ENCODE results near the gene OR10H5.
"Not testable (repeated sequence)": the region's sequence is repeated elsewhere in the genome, so short reads cannot be mapped to it uniquely, and the experiment has no call there.

Gene OR10H5

DNA sequence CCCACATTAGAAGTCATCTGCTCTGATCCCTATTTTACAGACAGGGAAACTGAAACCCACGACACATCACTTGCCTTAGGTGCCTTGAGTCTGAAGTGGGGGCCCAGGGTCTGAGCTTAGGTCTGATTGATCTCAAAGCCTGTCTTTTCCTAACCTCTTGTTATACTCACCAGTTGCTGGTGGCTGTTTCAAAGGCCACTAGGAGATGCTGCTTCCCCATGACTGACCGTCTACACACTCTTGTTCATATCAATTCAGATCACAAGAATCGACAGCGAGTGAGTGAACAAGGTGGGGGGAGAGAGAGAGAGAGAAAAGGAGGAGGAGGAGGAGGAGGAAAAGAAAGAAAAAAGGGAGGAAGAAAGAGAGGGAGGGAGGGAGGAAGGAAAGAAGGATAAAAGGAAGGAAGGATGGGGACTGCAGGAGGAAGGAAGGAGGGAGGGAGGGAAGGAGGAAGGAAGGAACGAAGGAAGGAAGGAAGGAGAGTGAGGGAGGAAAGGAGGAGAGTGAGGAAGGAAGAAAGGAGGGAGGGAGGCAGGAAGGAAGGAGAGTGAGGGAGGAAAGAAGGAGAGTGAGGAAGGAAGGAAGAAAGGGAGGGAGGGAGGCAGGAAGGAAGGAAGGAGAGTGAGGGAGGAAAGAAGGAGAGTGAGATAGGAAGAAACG, 24.7 kb downstream of the OR10H5 start:
- DNase-seq, result no peak

GRCh38 chr19:15813916-15814315, 26.5 kb downstream of the OR10H5 start:
- no peak for DNase-seq

DNA sequence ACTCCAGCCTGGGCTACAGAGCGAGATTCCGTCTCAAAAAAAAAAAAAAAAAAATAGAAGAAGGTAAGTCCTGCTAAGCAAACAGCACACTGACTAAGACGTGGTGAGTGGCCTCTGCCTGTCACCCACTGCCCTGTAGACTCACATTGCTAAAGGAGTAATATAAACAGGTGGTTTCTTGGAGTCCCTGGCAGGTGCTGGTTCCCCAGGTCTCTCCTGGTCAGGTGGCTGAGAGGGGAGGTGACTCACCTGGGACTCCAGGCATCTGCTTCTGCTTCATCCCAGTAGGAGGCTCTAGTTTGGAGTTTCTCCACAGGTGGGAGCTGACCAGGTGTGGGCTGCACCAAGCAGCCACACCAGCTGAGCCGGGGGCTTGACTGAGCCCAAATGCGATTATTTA, 27.8 kb downstream of the OR10H5 start, which contains the start of gene OR10H1:
OR10H1 (minus strand) TSS at position 359 of the 400 bp plus-strand sequence. CDS start 7,627 bp downstream, outside the sequence.
- no peak for DNase-seq

GRCh38 chr19:15820646-15821045, 33.2 kb downstream of the OR10H5 start:
- DNase-seq, result no peak

GRCh38 chr19:15825753-15826152, 38.3 kb downstream of the OR10H5 start:
- no peak for DNase-seq

DNA sequence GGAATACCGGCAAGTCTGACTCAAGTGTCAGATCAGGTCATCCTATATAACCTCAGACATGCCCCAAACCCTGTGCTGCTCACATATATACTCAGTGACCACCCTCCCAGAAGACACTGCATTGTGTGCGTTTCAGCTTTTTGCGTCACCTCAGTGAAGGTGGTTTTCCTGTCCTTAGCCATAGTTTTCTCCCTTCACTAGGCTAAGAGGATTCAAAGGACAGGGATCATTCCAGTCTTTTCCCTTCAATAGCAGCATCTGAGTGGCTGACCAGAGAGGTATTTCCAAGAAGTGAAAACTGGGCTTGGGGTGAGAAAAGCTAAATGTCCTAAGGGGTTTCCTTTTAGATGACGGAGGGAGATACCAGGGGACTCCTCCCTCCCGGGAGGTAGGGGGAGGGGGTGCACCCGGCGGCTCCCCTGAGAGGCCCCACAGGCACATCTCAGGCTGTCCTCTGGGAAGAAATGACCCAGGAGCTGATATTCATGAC, 40.7 kb downstream of the OR10H5 start:
- no peak for DNase-seq

DNA sequence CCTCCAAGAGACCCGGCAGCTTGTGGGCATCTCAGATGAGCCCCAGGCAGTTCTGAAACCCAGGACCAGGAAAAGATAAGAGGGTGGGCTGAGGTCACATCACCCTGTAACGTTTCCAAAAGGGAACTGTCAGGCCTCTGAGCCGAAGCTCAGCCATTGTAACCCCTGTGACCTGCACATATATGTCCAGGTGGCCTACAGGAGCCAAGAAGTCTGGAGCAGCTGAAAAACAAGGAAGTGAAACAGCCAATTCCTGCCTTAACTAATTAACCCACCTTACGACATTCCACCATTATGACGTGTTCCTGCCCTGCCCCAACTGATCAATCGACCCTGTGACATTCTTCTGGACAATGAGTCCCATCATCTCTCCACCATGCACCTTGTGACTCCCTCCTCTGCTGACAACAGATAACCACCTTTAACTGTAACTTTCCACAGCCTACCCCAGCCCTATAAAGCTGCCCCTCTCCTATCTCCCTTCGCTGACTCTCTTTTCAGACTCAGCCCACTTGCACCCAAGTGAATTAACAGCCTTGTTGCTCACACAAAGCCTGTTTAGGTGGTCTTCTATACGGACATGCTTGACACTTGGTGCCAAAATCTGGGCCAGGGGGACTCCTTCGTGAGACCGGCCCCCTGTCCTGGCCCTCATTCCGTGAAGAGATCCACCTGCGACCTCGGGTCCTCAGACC, 41.3 kb downstream of the OR10H5 start:
- not testable (repeated sequence) for DNase-seq

DNA sequence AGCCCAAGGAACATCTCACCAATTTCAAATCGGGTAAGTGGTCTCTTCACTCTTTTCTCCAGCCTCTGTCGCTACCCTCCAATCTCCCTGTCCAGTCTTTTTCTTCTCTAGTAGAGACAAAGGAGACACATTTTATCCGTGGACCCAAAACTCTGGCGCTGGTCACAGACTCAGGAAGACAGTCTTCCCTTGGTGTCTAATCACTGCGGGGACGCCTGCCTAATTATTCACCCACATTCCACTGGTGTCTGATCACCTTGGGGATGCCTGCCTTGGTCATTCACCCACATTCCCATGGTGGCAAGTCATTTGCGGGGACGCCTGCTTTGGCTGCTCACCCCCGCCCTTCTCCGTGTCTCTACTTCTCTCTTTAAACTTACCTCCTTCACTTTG, 41.8 kb downstream of the OR10H5 start:
- no peak for DNase-seq

GRCh38 chr19:15829786-15830185, 42.3 kb downstream of the OR10H5 start:
- DNase-seq, result no peak

DNA sequence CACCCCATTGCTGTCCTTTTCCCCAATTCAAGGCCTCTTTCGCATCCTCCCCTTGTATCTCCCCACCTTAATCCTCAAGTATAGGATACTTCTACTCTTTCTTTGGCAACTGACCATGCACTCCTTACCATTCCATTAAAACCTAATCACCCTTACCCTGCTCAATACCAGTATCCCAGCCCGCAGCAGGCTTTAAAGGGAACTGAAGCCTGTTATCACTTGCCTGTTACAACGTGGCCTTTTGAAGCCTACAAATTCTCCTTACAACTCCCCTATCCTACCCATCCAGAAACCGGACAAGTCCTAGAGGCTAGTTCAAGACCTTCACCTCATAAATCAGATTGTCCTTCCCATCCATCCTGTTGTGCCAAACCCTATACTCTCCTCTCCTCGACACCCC, 44.2 kb downstream of the OR10H5 start:
- no peak for DNase-seq

- DNase-seq, result not testable (repeated sequence)
Measured at GRCh38 chr19:15834232-15834631, 46.8 kb downstream of the OR10H5 start.

GRCh38 chr19:15835565-15836329, 48.3 kb downstream of the OR10H5 start:
- not testable (repeated sequence) for DNase-seq

- peak; percentile 82 for DNase-seq
Measured at GRCh38 chr19:15836330-15837220, 49.1 kb downstream of the OR10H5 start.

DNA sequence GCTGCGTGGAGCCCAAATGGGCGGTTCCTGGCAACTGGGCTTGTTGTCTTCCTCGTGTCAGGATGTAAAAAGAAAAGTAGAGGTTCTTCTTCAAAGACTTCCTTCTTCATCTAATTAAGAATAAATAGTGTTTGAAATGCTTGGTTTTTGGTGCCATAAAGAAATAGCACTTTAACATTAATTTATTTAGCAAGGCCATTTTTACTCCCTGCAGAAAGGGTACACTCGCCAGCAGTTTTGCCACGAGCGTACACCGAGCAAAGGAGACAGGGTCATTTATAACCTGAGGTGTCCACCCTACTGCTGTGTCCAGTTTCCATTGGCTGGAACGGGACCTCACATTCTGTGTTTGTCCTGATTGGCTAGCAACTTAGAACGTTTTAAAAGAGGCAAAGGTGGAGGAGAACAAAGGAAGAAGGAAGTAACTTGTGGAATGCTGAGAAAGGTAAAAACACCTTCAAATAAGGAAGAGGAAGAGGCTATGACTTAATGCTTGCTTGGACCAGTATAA, 49.8 kb downstream of the OR10H5 start:
- DNase-seq, result no peak

GRCh38 chr19:15838351-15838750, 50.9 kb downstream of the OR10H5 start:
- no peak for DNase-seq

GRCh38 chr19:15839888-15840287, 52.4 kb downstream of the OR10H5 start:
- not testable (repeated sequence) for DNase-seq

DNA sequence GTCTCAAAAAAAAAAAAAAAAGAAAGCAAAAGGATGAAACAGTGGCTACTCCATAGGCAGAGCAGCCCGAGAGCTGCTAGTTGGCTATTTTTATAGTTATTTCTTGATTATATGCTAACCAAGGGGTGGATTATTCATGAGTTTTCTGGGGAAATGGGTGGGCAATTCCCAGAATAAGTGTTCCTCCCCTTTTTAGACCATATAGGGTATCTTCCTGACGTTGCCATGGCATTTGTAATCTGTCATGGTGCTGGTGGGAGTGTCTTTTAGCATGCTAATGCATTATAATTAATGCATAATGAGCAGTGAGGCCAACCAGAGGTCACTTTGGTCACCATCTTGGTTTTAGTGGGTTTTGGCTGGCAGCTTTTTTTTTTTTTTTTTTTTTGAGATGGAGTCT, 53.4 kb downstream of the OR10H5 start:
- DNase-seq, result no peak

DNA sequence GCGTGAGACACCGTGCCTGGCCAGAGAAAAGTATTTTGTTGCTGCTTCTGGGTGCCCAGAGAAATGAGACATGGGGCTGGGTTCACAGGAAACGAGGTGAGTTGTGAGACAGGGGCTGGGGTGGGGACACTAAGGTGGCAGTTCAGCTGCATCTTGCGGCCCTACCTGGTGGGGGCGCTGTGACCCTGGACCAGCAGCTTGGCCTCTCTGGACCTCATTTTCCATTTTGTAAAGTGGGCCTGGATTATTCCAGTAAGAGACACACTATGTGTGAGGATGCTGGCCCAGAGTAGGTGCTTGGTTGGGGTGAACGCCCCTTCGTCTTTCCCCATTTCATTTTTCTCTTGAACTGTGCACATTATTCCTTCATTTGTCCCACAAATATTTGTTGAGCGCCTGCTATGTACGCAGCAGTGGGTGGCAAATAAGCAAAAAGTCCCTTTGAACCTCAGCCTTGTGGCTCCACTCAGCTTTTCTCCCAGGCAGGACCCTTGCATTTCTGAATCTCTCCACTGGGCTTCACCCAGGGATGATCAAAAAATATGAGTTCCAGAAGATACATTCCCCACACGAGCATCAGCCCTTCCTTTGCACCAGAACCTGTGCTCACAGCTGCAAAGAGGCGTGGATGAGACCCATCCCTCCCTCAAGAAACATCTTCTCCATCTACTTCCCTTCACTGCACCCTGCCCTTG, 54.6 kb downstream of the OR10H5 start:
- no peak for DNase-seq

GRCh38 chr19:15843203-15843893, 55.9 kb downstream of the OR10H5 start:
- no peak for DNase-seq

GRCh38 chr19:15843894-15844222, 56.4 kb downstream of the OR10H5 start:
- DNase-seq, result not testable (repeated sequence)

DNA sequence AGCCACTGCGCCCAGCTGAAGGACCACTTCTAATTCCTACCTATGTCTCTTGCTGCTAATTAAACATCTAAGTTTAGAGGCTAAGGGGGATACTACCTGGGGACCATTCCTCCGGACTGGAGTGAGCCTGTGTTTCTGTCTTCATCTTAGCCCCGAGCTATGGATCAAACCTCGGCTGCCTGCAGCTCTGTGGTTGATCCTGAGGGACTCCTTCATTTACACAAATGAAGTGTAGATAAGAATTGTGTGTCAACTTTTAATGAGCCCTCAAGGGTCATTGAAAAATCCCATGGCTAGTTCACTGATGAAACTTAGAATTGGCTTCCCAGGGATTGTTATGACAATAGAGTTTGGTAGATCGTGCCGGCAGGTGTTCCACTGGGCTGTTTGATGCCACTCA, 59.5 kb downstream of the OR10H5 start:
- no peak for DNase-seq

Measured in NCI-H1092 (cell line).